ENCODE results near the gene RAB11FIP4.
A peak's percentile ranks its signal among the peaks of the same experiment; 100 is the strongest.

- TF ChIP-seq TCF12 (IDR thresholded peaks at IDR 0.05; ENCODE audit: low read depth, low read length): no peak
- TF ChIP-seq EZH2 (IDR thresholded peaks at IDR 0.05; ENCODE audit: low read depth, low read length, severe bottlenecking): no peak
- no peak for TF ChIP-seq POLR2A (IDR thresholded peaks at IDR 0.05; ENCODE audit: control extremely low read depth in 1 of 2, low read depth in 2 of 2, low read length in 2 of 2)
- TF ChIP-seq KDM1A (IDR thresholded peaks at IDR 0.05; ENCODE audit: borderline replicate concordance, low read length): no peak
- peak; percentile 19 for TF ChIP-seq KDM4A (IDR thresholded peaks at IDR 0.05; ENCODE audit: low read depth, low read length, severe bottlenecking)
- TF ChIP-seq CTCF (IDR thresholded peaks at IDR 0.05; ENCODE audit: control extremely low read depth in 1 of 3, insufficient read depth in 1 of 3, low read depth in 1 of 3, low read length in 3 of 3): no peak
- no peak for TF ChIP-seq TBP (IDR thresholded peaks at IDR 0.05; ENCODE audit: low read depth, low read length)
- no peak for TF ChIP-seq YY1 (IDR thresholded peaks at IDR 0.05; ENCODE audit: low read depth, low read length)
- TF ChIP-seq CBX5 (IDR thresholded peaks at IDR 0.05; ENCODE audit: low read depth, low read length): no peak
- no peak for TF ChIP-seq TAF7 (optimal IDR thresholded peaks at IDR 0.05; ENCODE audit: borderline replicate concordance, low read depth, low read length)
- TF ChIP-seq RAD21 (IDR thresholded peaks at IDR 0.05 in 1 of 2, conservative IDR thresholded peaks at IDR 0.05 in 1 of 2; ENCODE audit: low read depth in 2 of 2, low read length in 2 of 2): no peak
These were observed at the start of gene RAB11FIP4 for GRCh38 chr17:31391496-31391949.
